IMR-90 (cell line): ENCODE data around the gene FAM83C. TPM values are rescaled to one million over a fixed set of nuclear protein-coding genes. Genes with fewer than 3 reads are reported as not detected.

Experiments
- ATAC-seq: fragments of 200-7000 bp; cut with Tn5 transposase; 2 replicates; pipeline ENCODE4 v1.9.1; 2020; ENCODE audit warnings: low read depth, mild to moderate bottlenecking, moderate library complexity
- BruUV-seq: library from RNA; stranded (reverse); fragments of 400-500 nt; replicated peaks from 2 replicates; lab custom pipeline; 2021; lab: Mats Ljungman, UMichigan
- CTCF ChIA-PET: fragments of 300-600 bp; formaldehyde crosslinking; extraction: SDS; loops from one replicate; lab custom pipeline; 2021; ENCODE audit warnings: antibody characterized with exemption; lab: Yijun Ruan, JAX
- POLR2A ChIA-PET: fragments of 300-600 bp; sonication (Branson Sonifier 250); formaldehyde crosslinking; loops from one replicate; lab custom pipeline; 2022; ENCODE audit warnings: antibody characterized with exemption; ENCODE audit not compliant: unreplicated experiment; lab: Charles Lee
- DNase-seq: peaks from one replicate; pipeline ENCODE4 v3.0.0; 2013
- H2AFZ ChIP-seq: replicated peaks from 2 replicates; pipeline ENCODE3; 2013; ENCODE audit warnings: low read length, mild to moderate bottlenecking; ENCODE audit not compliant: poor library complexity
- H2AK5ac ChIP-seq: 2 replicates; pipeline ENCODE4 v1.6.1; 2013; ENCODE audit warnings: low read depth, low read length, inconsistent platforms
- H2AK9ac ChIP-seq: replicated peaks from 2 replicates; pipeline ENCODE3; 2013; ENCODE audit warnings: mild to moderate bottlenecking, low read depth, low read length, moderate library complexity; ENCODE audit not compliant: poor library complexity
- H2BK120ac ChIP-seq: 2 replicates; pipeline ENCODE4 v1.6.1; 2013; ENCODE audit warnings: low read depth, low read length, inconsistent platforms
- H2BK15ac ChIP-seq: 3 replicates; pipeline ENCODE4 v1.6.1; 2013; ENCODE audit warnings: low read depth, low read length, inconsistent platforms
- H2BK20ac ChIP-seq: 2 replicates; pipeline ENCODE4 v1.6.1; 2013; ENCODE audit warnings: low read depth, mild to moderate bottlenecking, inconsistent platforms, low read length, moderate library complexity
- H2BK5ac ChIP-seq: 2 replicates; pipeline ENCODE4 v1.6.1; 2013; ENCODE audit warnings: mild to moderate bottlenecking, low read depth, low read length, inconsistent platforms; ENCODE audit not compliant: poor library complexity, severe bottlenecking
- H3K14ac ChIP-seq: replicated peaks from 2 replicates; pipeline ENCODE4 v1.6.1; 2013; ENCODE audit warnings: low read depth, low read length, inconsistent platforms
- H3K18ac ChIP-seq: 2 replicates; pipeline ENCODE4 v1.6.1; 2013; ENCODE audit warnings: low read depth, low read length, control low read depth
- H3K23ac ChIP-seq: 2 replicates; pipeline ENCODE4 v1.6.1; 2013; ENCODE audit warnings: low read depth, low read length, inconsistent platforms
- H3K27ac ChIP-seq: 2 replicates; pipeline ENCODE4 v1.5.1; 2013; ENCODE audit warnings: mild to moderate bottlenecking, control low read depth, low read length; ENCODE audit not compliant: insufficient read depth
- H3K27me3 ChIP-seq: 2 replicates; pipeline ENCODE4 v1.6.1; 2013; ENCODE audit warnings: low read length; ENCODE audit not compliant: control insufficient read depth, insufficient read depth
- H3K36me3 ChIP-seq: 2 replicates; pipeline ENCODE4 v1.6.1; 2013; ENCODE audit warnings: low read length, mixed read lengths; ENCODE audit not compliant: control insufficient read depth, insufficient read depth
- H3K4ac ChIP-seq: 2 replicates; pipeline ENCODE4 v1.6.1; 2013; ENCODE audit warnings: low read depth, low read length, inconsistent platforms
- H3K4me1 ChIP-seq: 2 replicates; pipeline ENCODE4 v1.6.1; 2013; ENCODE audit warnings: low read length, mixed read lengths; ENCODE audit not compliant: control insufficient read depth, insufficient read depth
- H3K4me2 ChIP-seq: 2 replicates; pipeline ENCODE4 v1.6.1; 2013; ENCODE audit warnings: low read depth, mild to moderate bottlenecking, control low read depth, low read length, moderate library complexity
- H3K4me3 ChIP-seq: 2 replicates; pipeline ENCODE4 v1.5.1; 2013; ENCODE audit warnings: low read depth, mild to moderate bottlenecking, control low read depth, low read length, moderate library complexity; ENCODE audit not compliant: insufficient read depth
- H3K56ac ChIP-seq: 2 replicates; pipeline ENCODE4 v1.6.1; 2013; ENCODE audit warnings: low read length, inconsistent platforms; ENCODE audit not compliant: insufficient read depth; ENCODE audit errors: extremely low read depth
- H3K79me1 ChIP-seq, 2 experiments: 2 replicates each; pipeline ENCODE4 v1.6.1; 2013; ENCODE audit warnings: low read length in 2 of 2, inconsistent platforms in 1 of 2, low read depth in 1 of 2
- H3K9ac ChIP-seq: 2 replicates; pipeline ENCODE4 v1.6.1; 2013; ENCODE audit warnings: low read depth, low read length, control low read depth
- H3K9me1 ChIP-seq: 2 replicates; pipeline ENCODE4 v1.6.1; 2013; ENCODE audit warnings: low read length, inconsistent platforms; ENCODE audit not compliant: insufficient read depth
- H3K9me3 ChIP-seq: 2 replicates; pipeline ENCODE4 v1.6.1; 2013; ENCODE audit warnings: low read length; ENCODE audit not compliant: control insufficient read depth, insufficient read depth
- H4K20me1 ChIP-seq: 2 replicates; pipeline ENCODE4 v1.6.1; 2013; ENCODE audit warnings: low read length, inconsistent platforms; ENCODE audit not compliant: insufficient read depth
- H4K5ac ChIP-seq: 2 replicates; pipeline ENCODE4 v1.6.1; 2013; ENCODE audit warnings: mild to moderate bottlenecking, low read depth, low read length, control low read depth
- H4K8ac ChIP-seq, 2 experiments: 2 replicates each; pipeline ENCODE4 v1.6.1; 2013; ENCODE audit warnings: low read depth in 2 of 2, low read length in 2 of 2, control low read depth in 1 of 2, inconsistent platforms in 1 of 2
- H4K91ac ChIP-seq: 2 replicates; pipeline ENCODE4 v1.6.1; 2013; ENCODE audit warnings: low read depth, low read length, inconsistent platforms; ENCODE audit not compliant: insufficient read depth
- BHLHE40 ChIP-seq: fragments of 150-350 bp; IDR thresholded peaks from 2 replicates; pipeline ENCODE4 v1.6.1; 2016; ENCODE audit warnings: mild to moderate bottlenecking, low read depth, low read length
- CEBPB ChIP-seq: IDR thresholded peaks from 2 replicates; pipeline ENCODE4 v1.6.1; 2012; ENCODE audit warnings: low read depth, low read length, improper control_type of control experiment
- CHD1 ChIP-seq: IDR thresholded peaks from 2 replicates; pipeline ENCODE4 v1.6.1; 2012; ENCODE audit warnings: low read depth, low read length, improper control_type of control experiment
- FOS ChIP-seq: fragments of 150-350 bp; IDR thresholded peaks from 2 replicates; pipeline ENCODE4 v1.6.1; 2016; ENCODE audit warnings: low read depth, low read length
- MAFK ChIP-seq: IDR thresholded peaks from 2 replicates; pipeline ENCODE4 v1.6.1; 2012; ENCODE audit warnings: low read depth, low read length, improper control_type of control experiment
- MAZ ChIP-seq: IDR thresholded peaks from 2 replicates; pipeline ENCODE4 v1.6.1; 2012; ENCODE audit warnings: low read depth, mild to moderate bottlenecking, low read length, improper control_type of control experiment, moderate library complexity, borderline replicate concordance
- MXI1 ChIP-seq: IDR thresholded peaks from 2 replicates; pipeline ENCODE4 v1.6.1; 2012; ENCODE audit warnings: low read depth, mild to moderate bottlenecking, low read length, moderate library complexity, borderline replicate concordance
- NFE2L2 ChIP-seq: fragments of 150-350 bp; IDR thresholded peaks from 2 replicates; pipeline ENCODE4 v1.6.1; 2016; ENCODE audit warnings: low read depth, mild to moderate bottlenecking, low read length
- POLR2A ChIP-seq: IDR thresholded peaks from 2 replicates; pipeline ENCODE4 v1.6.1; 2012; ENCODE audit warnings: mild to moderate bottlenecking, low read depth, low read length
- RAD21 ChIP-seq: IDR thresholded peaks from 2 replicates; pipeline ENCODE4 v1.6.1; 2012; ENCODE audit warnings: low read length, improper control_type of control experiment
- RCOR1 ChIP-seq: IDR thresholded peaks from 2 replicates; pipeline ENCODE4 v1.6.1; 2012; ENCODE audit warnings: mild to moderate bottlenecking, low read length, improper control_type of control experiment; ENCODE audit not compliant: insufficient replicate concordance
- RFX5 ChIP-seq: IDR thresholded peaks from 2 replicates; pipeline ENCODE4 v1.8.0; 2012; ENCODE audit warnings: low read depth, mild to moderate bottlenecking, low read length, moderate library complexity
- SMC3 ChIP-seq: fragments of 150-350 bp; IDR thresholded peaks from 2 replicates; pipeline ENCODE4 v1.6.1; 2016; ENCODE audit warnings: low read depth, mild to moderate bottlenecking, antibody characterized with exemption, low read length, moderate library complexity
- WGBS, 2 experiments: methylation state at CpG; one replicate each; pipeline versions ENCODE4 v1.1.5 to v1.1.7; 2013; ENCODE audit warnings: missing lambda C conversion rate in 2 of 2; ENCODE audit not compliant: insufficient read length in 1 of 2; ENCODE audit errors: extremely low coverage in 2 of 2; 5-methylcytosine and 5-hydroxymethylcytosine counted together
- dilution Hi-C: fragments of 300-500 bp; cut with HindIII; formaldehyde crosslinking; loops from one replicate; pipeline ENCODE4 v1.14.3; 2018; ENCODE audit warnings: low sequenced_read_pairs; ENCODE audit not compliant: unreplicated experiment
- in situ Hi-C: fragments of 300-500 bp; cut with MboI; formaldehyde crosslinking; loops from 3 replicates; pipeline ENCODE4 v1.14.3; 2019; ENCODE audit warnings: low sequenced_read_pairs, inconsistent platforms, mixed read lengths
- intact Hi-C: fragments of 100-400 bp; cut with micrococcal nuclease; formaldehyde crosslinking; loops from 2 replicates; pipeline ENCODE4 v1.10.0; 2022
- polyA plus RNA-seq, 3 experiments: library from polyadenylated mRNA; depleted of rRNA; stranded (reverse); fragments of >200 nt; gene quantifications; 2 replicates each; pipeline ENCODE4 v1.2.3, GENCODE V29; 2012; ENCODE audit warnings: low replicate concordance in 1 of 3
- total RNA-seq: library from RNA; depleted of rRNA; stranded (reverse); fragments of >200 nt; gene quantifications from 2 replicates; pipeline ENCODE4 v1.2.3, GENCODE V29; 2012
- TF ChIP-seq, protein P1 (sequence below): conservative IDR thresholded peaks from 2 replicates; pipeline ENCODE4 v1.5.1; 2012; ENCODE audit warnings: mild to moderate bottlenecking, low read depth, low read length, improper control_type of control experiment
- TF ChIP-seq, protein P2 (sequence below): fragments of 150-350 bp; IDR thresholded peaks from 2 replicates; pipeline ENCODE4 v1.6.1; 2017; ENCODE audit warnings: mild to moderate bottlenecking, antibody characterized with exemption, low read length, low read depth
- TF ChIP-seq, protein P3 (sequence below): fragments of 150-350 bp; IDR thresholded peaks from 2 replicates; pipeline ENCODE4 v1.6.1; 2016; ENCODE audit warnings: low read depth, mild to moderate bottlenecking, low read length, moderate library complexity, borderline replicate concordance

FAM83C gene
- total and polyA plus RNA-seq, 2 of the 4 experiments (the other 2 are of a cell fraction), result 0.02 TPM; not detected in 1

DNA sequence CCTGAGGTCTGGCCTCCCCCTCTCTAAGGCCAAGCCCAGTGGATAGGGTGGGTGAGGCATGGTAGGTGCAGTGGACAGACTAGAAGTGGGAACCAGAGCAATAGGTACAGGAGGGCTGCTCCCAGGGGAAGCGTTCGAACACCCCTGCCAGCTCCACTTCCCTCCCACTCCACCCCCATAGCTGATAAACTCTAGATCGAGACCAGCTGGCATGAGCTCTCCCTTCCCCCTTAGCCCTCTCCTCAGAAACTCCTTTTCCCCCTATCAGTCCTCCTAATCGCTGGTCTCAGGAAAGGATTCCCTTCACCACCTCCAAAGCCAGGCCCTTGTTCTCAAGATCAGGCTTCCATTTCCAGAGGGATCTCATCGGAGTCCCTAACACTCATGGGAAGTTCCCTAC is 6.0 kb upstream of the FAM83C start:
- H3K9me3 ChIP-seq, result no peaks in the 10 kb centered on the region
- H2AFZ ChIP-seq, result no peak overlapping the region
- no peak for ATAC-seq
- H3K79me1 ChIP-seq, result peaks cover 0 to 5% of the 10 kb centered on the region in 2 experiments; a peak in 1 of 4 replicates
- H2AK5ac ChIP-seq, result no peak overlapping the region
- in situ Hi-C loops, result no loop called here
- no peak overlapping the region for H4K5ac ChIP-seq
- no peak overlapping the region for H3K14ac ChIP-seq
- H2BK20ac ChIP-seq, result no peak overlapping the region; the same call in 1 of the 2 replicates
- peaks cover 15% of the 10 kb centered on the region for H3K4me1 ChIP-seq
- H2BK120ac ChIP-seq, result no peak overlapping the region
- H3K27ac ChIP-seq, result no peak overlapping the region
- H3K4me3 ChIP-seq, result no peak overlapping the region
- H3K18ac ChIP-seq, result no peak overlapping the region
- no peak for DNase-seq
- intact Hi-C loops, result no loop called here
- no peaks in the 10 kb centered on the region for H4K20me1 ChIP-seq
- H3K23ac ChIP-seq, result no peak overlapping the region
- 52% methylated on average over 3 of the region's 5 CpGs; no CpG with 5 or more reads in 1 of the 2 experiments for WGBS, 2 experiments
- H3K4me2 ChIP-seq, result no peak overlapping the region
- no peak overlapping the region for H4K8ac ChIP-seq
- TF ChIP-seq CEBPB, result no peak
- TF ChIP-seq, protein P1, sequence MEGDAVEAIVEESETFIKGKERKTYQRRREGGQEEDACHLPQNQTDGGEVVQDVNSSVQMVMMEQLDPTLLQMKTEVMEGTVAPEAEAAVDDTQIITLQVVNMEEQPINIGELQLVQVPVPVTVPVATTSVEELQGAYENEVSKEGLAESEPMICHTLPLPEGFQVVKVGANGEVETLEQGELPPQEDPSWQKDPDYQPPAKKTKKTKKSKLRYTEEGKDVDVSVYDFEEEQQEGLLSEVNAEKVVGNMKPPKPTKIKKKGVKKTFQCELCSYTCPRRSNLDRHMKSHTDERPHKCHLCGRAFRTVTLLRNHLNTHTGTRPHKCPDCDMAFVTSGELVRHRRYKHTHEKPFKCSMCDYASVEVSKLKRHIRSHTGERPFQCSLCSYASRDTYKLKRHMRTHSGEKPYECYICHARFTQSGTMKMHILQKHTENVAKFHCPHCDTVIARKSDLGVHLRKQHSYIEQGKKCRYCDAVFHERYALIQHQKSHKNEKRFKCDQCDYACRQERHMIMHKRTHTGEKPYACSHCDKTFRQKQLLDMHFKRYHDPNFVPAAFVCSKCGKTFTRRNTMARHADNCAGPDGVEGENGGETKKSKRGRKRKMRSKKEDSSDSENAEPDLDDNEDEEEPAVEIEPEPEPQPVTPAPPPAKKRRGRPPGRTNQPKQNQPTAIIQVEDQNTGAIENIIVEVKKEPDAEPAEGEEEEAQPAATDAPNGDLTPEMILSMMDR, result no peak
- TF ChIP-seq SMC3, result no peak
- TF ChIP-seq POLR2A, result no peak
- TF ChIP-seq MAZ, result no peak
- no peak for TF ChIP-seq CHD1
- TF ChIP-seq RCOR1, result no peak
- TF ChIP-seq FOS, result no peak
- TF ChIP-seq BHLHE40, result no peak
- TF ChIP-seq MAFK, result no peak
- TF ChIP-seq RAD21, result no peak
- TF ChIP-seq RFX5, result no peak
- TF ChIP-seq, protein P2, sequence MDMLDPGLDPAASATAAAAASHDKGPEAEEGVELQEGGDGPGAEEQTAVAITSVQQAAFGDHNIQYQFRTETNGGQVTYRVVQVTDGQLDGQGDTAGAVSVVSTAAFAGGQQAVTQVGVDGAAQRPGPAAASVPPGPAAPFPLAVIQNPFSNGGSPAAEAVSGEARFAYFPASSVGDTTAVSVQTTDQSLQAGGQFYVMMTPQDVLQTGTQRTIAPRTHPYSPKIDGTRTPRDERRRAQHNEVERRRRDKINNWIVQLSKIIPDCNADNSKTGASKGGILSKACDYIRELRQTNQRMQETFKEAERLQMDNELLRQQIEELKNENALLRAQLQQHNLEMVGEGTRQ, result no peak
- TF ChIP-seq MXI1, result no peak
- TF ChIP-seq, protein P3, sequence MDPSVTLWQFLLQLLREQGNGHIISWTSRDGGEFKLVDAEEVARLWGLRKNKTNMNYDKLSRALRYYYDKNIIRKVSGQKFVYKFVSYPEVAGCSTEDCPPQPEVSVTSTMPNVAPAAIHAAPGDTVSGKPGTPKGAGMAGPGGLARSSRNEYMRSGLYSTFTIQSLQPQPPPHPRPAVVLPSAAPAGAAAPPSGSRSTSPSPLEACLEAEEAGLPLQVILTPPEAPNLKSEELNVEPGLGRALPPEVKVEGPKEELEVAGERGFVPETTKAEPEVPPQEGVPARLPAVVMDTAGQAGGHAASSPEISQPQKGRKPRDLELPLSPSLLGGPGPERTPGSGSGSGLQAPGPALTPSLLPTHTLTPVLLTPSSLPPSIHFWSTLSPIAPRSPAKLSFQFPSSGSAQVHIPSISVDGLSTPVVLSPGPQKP, result no peak
- TF ChIP-seq NFE2L2, result no peak
- H2BK5ac ChIP-seq, result no peak overlapping the region
- no peak overlapping the region for H3K9ac ChIP-seq
- dilution Hi-C loops, result no loop called here
- peaks cover 2% of the 10 kb centered on the region for H3K27me3 ChIP-seq
- ChIA-PET POLR2A (no interaction called here), CTCF (no interaction called here)
- no TSS peak for BruUV-seq
- no peak overlapping the region for H3K56ac ChIP-seq
- H2AK9ac ChIP-seq, result no peak overlapping the region
- no peaks in the 10 kb centered on the region for H3K36me3 ChIP-seq
- H4K91ac ChIP-seq, result no peak overlapping the region; the same call in 1 of the 2 replicates
- H3K9me1 ChIP-seq, result peaks cover 19% of the 10 kb centered on the region
- H3K4ac ChIP-seq, result no peak overlapping the region; the same call in 1 of the 2 replicates
- no peak overlapping the region for H2BK15ac ChIP-seq
